Body of pancreas (tissue), 4 donors: Measurements from ENCODE around the gene VMA21. TPM values are rescaled to one million over a fixed set of nuclear protein-coding genes. Genes with fewer than 3 reads are reported as not detected.

Source experiments
- ATAC-seq: fragments of 150-250 bp; one replicate; pipeline ENCODE4 v1.9.1; 2016
- DNase-seq, 4 donors: peaks; one replicate each; pipeline ENCODE4 v3.0.0-alpha.2; 2019
- H3K27ac ChIP-seq, 4 donors: fragments of 200-600 bp; sonication (generic); 1 replicate in 3 of 4; 2 replicates in 1 of 4; pipeline versions ENCODE4 v1.5.1 to v1.6.1; 2016 to 2019; ENCODE audit warnings: mild to moderate bottlenecking in 1 of 4, mixed read lengths in 1 of 4, moderate library complexity in 1 of 4
- H3K27me3 ChIP-seq, 2 donors: fragments of 200-600 bp; sonication (generic); one replicate each; pipeline ENCODE4 v1.6.0; 2016; ENCODE audit warnings: mild to moderate bottlenecking in 1 of 2
- H3K36me3 ChIP-seq, 2 donors: fragments of 200-600 bp; sonication (generic); replicated peaks in 1 of 2; 2 replicates each; pipeline ENCODE4 v1.5.1; 2016; ENCODE audit warnings: low read depth in 2 of 2; ENCODE audit not compliant: insufficient read depth in 1 of 2
- H3K4me1 ChIP-seq: fragments of 200-600 bp; sonication (generic); one replicate; pipeline ENCODE4 v1.6.0; 2016
- H3K4me3 ChIP-seq, 2 donors: fragments of 200-600 bp; sonication (generic); 1 replicate in 1 of 2; 2 replicates in 1 of 2; pipeline ENCODE4 v1.5.1; 2016 to 2019
- H3K9me3 ChIP-seq, 3 donors: fragments of 200-600 bp; sonication (generic); 1 replicate in 2 of 3; 2 replicates in 1 of 3; pipeline ENCODE4 v1.5.1; 2016
- CTCF ChIP-seq, 7 experiments: fragments of 450-650 bp in 4 of 7; fragments of 200-600 bp in 3 of 7; sonication (generic) in 3 of 7; IDR thresholded peaks; one replicate each; pipeline ENCODE4 v1.5.1; 2016 to 2019; ENCODE audit warnings: antibody characterized with exemption in 7 of 7
- POLR2A ChIP-seq, 3 donors: fragments of 450-650 bp; IDR thresholded peaks; one replicate each; pipeline ENCODE4 v1.6.1; 2016; ENCODE audit warnings: antibody characterized with exemption in 3 of 3, mild to moderate bottlenecking in 2 of 3
- WGBS, 2 donors: methylation state at CpG; one replicate each; pipeline ENCODE4 v1.1.5; 2017; 5-methylcytosine and 5-hydroxymethylcytosine counted together
- intact Hi-C: fragments of 100-400 bp; cut with DNase I; formaldehyde crosslinking; loops from one replicate; pipeline ENCODE4 v1.15.1; 2023
- total RNA-seq, 2 donors: library from RNA; depleted of rRNA; stranded (reverse); fragments of >200 nt; gene quantifications; one replicate each; pipeline ENCODE4 v1.1.0, GENCODE V29; 2016

Gene VMA21
- total RNA-seq, 2 donors from 2014 or later: 9.9 to 17.1 TPM

DNA sequence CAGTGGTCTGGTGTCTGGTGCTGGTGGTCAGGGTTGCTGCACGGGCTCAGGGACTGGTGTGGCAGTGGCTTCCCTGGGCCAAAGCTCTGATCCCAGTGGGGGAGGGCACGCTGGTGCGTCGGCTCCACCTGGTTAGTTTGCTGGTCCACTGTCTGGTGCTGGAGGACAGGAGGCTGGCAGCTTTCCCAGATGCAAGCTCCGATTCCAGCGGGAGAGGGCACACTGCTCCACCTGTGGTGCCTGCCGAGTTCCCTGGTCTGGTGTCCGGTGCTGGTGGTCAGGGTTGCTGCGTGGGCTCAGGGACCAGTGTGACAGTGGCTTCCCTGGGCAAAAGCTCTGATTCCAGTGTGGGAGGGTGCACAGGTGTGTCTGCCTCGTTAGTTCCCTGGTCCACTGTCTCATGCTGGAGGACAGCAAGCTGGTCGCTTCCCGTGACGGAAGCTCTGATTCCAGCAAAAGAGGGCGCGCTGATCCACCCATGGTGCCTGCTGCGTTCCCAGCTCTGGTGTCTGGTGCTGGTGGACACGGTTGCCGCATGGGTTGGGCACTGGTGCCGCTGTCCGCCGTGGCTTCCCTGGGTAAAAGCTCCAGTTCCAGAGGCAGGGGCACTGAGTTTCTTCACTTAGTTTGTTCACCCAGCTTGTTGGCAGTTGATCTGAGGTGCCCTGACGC lies 5.8 kb downstream of the VMA21 start:
- H3K36me3 ChIP-seq: no peaks in the 10 kb centered on the region
- TF ChIP-seq CTCF (IDR thresholded peaks at IDR 0.05): peak in 5 of 7 experiments; percentile 8 to 31 (median 25)
- no peak for TF ChIP-seq POLR2A (IDR thresholded peaks at IDR 0.05)
- H3K27ac ChIP-seq: no peak overlapping the region
- H3K4me1 ChIP-seq: peaks cover 11% of the 10 kb centered on the region
- no peak overlapping the region for H3K4me3 ChIP-seq
- DNase-seq (peak; percentile 69 to 82 (median 74)), ATAC-seq (peak; percentile 87)
- H3K27me3 ChIP-seq: no peaks in the 10 kb centered on the region
- H3K9me3 ChIP-seq: no peaks in the 10 kb centered on the region
- intact Hi-C loops: no loop called here
- 0 to 29% methylated on average over 1 to 13 of the region's 22 CpGs for WGBS, 2 donors

DNA sequence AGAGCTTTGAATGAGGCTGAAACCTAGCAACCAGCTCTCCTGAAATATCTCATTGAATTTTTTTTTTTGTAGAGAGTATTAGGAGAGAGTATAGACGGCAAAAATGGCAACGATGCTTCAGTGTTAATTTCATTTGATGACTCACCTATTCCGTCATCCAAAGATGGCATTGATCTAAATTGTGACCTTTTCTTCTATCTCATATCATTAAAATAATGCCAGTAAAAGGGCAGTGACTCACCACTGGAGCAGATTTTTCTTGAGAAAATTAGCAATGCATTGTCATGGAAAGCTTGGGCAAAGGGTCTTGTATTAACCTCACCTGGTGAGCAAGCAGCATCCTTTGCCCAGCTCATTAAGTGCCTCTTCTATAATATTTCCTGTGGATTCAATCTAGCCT lies 19.6 kb downstream of the VMA21 start:
- Histone ChIP-seq H3K9me3 (no peaks in the 10 kb centered on the region), H3K4me1 (no peaks in the 10 kb centered on the region), H3K27me3 (no peaks in the 10 kb centered on the region), H3K36me3 (no peaks in the 10 kb centered on the region), H3K4me3 (no peak overlapping the region), H3K27ac (no peak overlapping the region)
- 78 to 93% methylated on average over 3 of the region's 3 CpGs for WGBS, 2 donors
- intact Hi-C loops: no loop called here
- TF ChIP-seq POLR2A (IDR thresholded peaks at IDR 0.05): no peak
- TF ChIP-seq CTCF (IDR thresholded peaks at IDR 0.05): no peak
- no peak for ATAC-seq
- DNase-seq: no peak

DNA sequence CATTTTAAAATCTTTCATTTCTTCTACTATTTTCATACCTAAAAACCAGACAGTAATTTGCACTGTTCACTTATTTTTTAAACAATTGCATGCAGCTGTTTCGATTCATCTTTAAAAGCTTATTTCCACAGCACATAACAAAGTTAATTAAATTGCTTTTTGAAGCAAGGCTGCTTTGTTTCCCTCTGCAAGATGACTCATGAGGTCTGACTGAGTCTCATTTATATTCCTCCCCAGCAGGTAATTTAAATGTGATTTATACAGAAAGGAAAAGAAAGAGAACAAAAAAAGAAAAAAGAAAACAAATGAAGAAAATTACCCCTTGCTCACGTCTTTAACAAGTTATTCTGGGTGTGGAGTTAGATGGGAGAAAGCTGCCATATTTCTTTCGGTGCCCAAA lies 22.8 kb downstream of the VMA21 start:
- DNase-seq (no peak), ATAC-seq (no peak)
- WGBS, 2 donors: 73 to 86% methylated on average over 3 of the region's 3 CpGs
- no peaks in the 10 kb centered on the region for H3K36me3 ChIP-seq
- intact Hi-C loops: no loop called here
- no peaks in the 10 kb centered on the region for H3K9me3 ChIP-seq
- no peaks in the 10 kb centered on the region for H3K4me1 ChIP-seq
- H3K4me3 ChIP-seq: no peak overlapping the region
- no peak for TF ChIP-seq POLR2A (IDR thresholded peaks at IDR 0.05)
- TF ChIP-seq CTCF (IDR thresholded peaks at IDR 0.05): no peak
- H3K27ac ChIP-seq: no peak overlapping the region
- no peaks in the 10 kb centered on the region for H3K27me3 ChIP-seq

DNA sequence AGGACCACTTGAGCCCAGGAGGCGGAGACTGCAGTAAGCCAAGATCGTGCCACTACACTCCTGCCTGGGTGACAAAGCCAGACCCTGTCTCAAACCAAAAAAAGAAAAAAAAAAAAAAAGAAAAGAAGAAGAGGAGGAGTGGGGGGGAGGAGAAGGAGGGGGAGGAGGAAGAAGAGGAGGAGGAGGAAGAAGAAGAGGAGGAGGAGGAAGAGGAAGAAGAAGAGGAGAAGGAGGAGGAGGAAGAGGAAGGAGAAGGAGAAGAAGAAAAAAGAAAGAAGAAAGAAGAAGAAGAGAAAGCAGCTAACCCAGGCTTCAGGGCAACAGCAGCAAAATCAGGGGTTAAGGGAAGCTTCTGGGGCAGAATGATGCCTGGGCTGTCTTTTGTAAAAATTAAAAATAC lies 27.5 kb downstream of the VMA21 start:
- H3K4me3 ChIP-seq: no peak overlapping the region
- no CpG with 5 or more reads among the region's 2 CpGs for WGBS, 2 donors
- intact Hi-C loops: no loop called here
- no peak overlapping the region for H3K27ac ChIP-seq
- H3K9me3 ChIP-seq: no peaks in the 10 kb centered on the region
- DNase-seq (no peak), ATAC-seq (no peak)
- no peaks in the 10 kb centered on the region for H3K4me1 ChIP-seq
- no peaks in the 10 kb centered on the region for H3K36me3 ChIP-seq
- H3K27me3 ChIP-seq: no peaks in the 10 kb centered on the region
- no peak for TF ChIP-seq POLR2A (IDR thresholded peaks at IDR 0.05)
- TF ChIP-seq CTCF (IDR thresholded peaks at IDR 0.05): no peak

GRCh38 chrX:151448509-151448908 lies 51.5 kb downstream of the VMA21 start:
- ATAC-seq (no peak), DNase-seq (no peak)
- no peaks in the 10 kb centered on the region for H3K4me1 ChIP-seq
- H3K27ac ChIP-seq: no peak overlapping the region
- no peaks in the 10 kb centered on the region for H3K9me3 ChIP-seq
- H3K4me3 ChIP-seq: no peak overlapping the region
- no peak for TF ChIP-seq POLR2A (IDR thresholded peaks at IDR 0.05)
- no peak for TF ChIP-seq CTCF (IDR thresholded peaks at IDR 0.05)
- 50 to 100% methylated on average over 1 of the region's 1 CpG for WGBS, 2 donors
- no peaks in the 10 kb centered on the region for H3K36me3 ChIP-seq
- no peaks in the 10 kb centered on the region for H3K27me3 ChIP-seq
- intact Hi-C loops: no loop called here
